Right renal pelvis (tissue), 4 donors: ENCODE measurements around the gene GORASP1. TPM values are rescaled to one million over a fixed set of nuclear protein-coding genes. Genes with fewer than 3 reads are reported as not detected.
A peak's percentile ranks its signal among the peaks of the same experiment; 100 is the strongest.

Experiments
- DNase-seq, 4 donors: peaks; one replicate each; pipeline ENCODE4 v3.0.0-alpha.2; 2013; ENCODE audit warnings: low read depth in 4 of 4, low spot score in 3 of 4, missing footprints in 1 of 4
- polyA plus RNA-seq, 4 donors: library from polyadenylated mRNA; unstranded; fragments of 120-200 nt; gene quantifications; one replicate each; pipeline ENCODE4 v1.2.1, GENCODE V29; 2013; ENCODE audit not compliant: insufficient read length in 4 of 4

The GORASP1 gene
- polyA plus RNA-seq, 4 donors, result 63.2 to 71.7 (median 65.5) TPM

- no peak for DNase-seq
These were observed 19.2 kb upstream of the GORASP1 start for GRCh38 chr3:39126532-39127071.

GRCh38 chr3:39125841-39126500 lies 18.5 kb upstream of the GORASP1 start:
- no peak for DNase-seq

DNA sequence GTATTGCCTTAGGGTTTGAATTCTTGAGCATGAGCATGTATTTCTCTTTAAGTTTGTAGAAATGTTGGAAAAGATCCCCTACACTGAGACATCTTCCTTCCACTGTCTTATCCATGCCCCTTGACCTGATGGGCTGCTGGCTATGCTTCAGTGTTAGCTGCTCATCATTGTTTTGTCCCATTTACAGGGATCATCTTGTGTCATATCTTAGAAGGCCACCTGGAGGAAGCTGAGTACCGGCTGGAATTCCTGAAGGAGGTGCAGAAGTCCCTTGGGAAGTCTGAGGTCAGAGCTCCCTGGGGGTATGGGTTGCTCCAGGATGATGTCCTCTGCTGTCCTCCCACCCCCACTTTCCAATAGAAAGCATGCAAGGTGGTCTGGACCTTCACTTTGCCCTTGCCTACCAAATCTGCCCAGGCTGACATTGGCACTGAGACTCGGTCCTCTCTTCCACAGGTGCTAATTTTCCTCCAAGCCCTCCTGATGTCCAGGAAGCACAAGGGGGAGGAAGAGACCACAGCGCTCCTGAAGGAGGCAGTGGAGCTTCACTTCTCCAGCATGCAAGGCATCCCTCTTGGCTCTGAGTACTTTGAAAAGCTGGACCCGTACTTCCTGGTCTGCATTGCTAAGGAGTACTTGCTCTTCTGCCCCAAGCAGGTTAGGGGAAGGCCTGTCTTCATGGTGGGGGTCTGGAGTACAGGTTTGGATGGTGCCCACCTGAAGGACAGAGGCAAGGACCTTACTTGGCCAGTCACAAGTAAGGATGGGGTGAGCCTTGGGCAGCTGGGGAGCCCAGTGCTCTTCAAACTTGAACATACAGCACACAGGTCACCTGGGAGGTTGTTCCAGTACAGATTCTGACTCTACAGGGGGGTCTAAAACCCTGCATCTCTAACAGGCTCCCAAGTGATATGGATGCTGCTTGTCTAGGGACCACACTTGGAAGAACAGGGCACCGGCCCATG lies 17.7 kb upstream of the GORASP1 start:
- no peak for DNase-seq

GRCh38 chr3:39122813-39123212 lies 15.4 kb upstream of the GORASP1 start:
- no peak for DNase-seq

GRCh38 chr3:39121621-39122020 lies 14.2 kb upstream of the GORASP1 start:
- DNase-seq, result no peak

DNA sequence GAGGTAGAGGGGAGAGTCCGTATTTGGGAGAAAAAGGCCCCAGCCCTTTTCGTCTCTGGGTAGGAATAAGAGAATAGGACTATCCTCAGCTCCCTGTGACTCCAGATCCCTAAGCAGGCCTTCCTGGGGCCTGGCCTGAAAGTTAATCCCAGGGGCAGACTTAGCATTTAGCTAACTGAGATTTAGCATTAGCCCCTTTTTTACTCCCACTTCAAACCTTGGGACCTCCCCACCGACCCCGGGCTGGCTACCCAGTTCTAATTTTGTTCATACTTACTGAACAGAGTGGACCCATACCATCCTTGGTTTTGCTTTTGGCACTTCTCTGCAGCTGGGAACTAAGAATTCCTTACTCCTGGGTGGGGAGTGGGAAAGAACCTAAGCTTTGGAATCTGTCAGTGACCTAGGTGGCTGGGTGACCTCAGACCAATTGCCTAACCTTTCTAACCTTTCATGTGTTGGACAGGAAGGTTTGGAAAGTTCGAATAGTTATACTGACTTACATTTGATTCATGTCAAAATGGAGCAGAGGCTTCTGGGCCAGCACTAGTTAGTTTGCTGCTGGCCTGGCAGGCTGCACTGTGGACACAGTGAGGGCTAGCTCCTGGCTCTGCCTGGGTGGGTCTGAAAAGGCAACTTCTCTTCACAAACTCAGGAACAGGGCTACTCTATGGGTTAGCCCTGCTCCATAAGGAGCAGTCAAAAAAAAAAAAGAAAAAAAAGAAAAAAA lies 11.7 kb upstream of the GORASP1 start:
- no peak for DNase-seq

GRCh38 chr3:39118079-39118478 lies 10.7 kb upstream of the GORASP1 start:
- no peak for DNase-seq

GRCh38 chr3:39115870-39116269 lies 8.4 kb upstream of the GORASP1 start:
- DNase-seq, result no peak

DNA sequence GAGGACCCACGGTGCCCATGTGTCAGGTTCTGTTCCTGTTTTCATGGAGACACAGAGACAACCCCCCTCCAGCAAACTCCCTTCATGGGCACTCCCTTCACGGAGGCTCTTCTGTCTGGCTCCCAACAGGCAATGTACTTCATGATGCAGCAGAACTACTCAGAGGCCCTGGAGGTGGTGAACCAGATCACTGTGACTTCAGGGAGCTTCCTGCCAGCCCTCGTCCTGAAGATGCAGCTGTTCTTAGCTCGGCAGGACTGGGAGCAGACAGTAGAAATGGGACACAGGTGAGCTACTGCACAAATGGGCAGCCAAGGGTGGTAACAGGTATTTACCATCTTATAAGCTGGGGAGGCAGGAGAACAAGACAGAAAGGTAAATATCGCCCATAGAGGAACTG lies 7.0 kb upstream of the GORASP1 start:
- DNase-seq, result no peak

- no peak for DNase-seq
These were observed 5.9 kb upstream of the GORASP1 start for GRCh38 chr3:39113291-39113690.

- no peak for DNase-seq
These were observed 5.1 kb upstream of the GORASP1 start for GRCh38 chr3:39112535-39112934.

- no peak for DNase-seq
These were observed 4.7 kb upstream of the GORASP1 start for GRCh38 chr3:39112113-39112512.

DNA sequence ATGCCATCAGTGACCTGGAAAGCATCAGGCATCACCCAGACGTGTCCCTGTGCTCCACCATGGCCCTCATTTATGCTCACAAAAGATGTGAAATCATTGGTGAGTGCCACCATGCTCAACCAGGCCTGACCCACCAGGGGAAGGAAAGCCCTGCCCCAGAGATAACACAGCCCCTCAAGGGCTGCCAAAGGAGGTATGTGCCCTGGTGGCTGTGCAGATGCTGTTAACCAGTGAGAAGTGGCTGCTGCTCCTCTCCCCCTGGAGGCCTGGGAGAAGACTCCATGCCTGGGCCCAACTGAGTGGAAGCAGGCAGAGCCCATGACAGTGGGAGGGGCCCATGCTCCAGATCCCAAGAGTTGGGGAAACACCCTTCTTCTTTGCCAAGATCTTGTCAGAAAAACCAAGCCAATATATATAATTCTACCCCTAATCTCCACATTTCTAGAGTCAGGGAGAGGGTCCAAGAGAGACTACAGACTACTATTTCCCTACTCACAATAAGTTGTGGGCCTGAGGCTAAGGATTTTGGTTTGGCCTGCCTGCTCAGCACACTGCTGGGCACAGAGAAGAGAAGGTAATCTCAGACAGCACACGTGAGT lies 2.7 kb upstream of the GORASP1 start:
- no peak for DNase-seq

DNA sequence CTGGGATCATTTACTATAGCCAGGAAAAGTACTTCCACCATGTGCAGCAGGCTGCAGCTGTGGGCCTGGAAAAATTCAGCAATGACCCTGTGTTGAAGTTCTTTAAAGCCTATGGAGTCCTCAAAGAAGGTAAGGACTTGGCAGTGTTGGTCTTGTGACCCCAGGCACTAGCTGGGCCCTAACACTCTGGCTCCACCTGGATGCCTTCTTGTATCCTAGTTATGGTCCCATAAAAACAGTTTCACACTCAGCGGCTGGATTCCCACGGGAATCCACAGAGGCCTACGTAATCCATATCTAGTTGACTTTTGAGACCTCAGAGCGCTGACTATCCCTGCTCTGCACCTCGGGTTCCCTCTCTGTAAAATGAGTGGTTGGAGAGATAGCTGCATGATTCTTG lies 1.7 kb upstream of the GORASP1 start:
- DNase-seq, result no peak

- DNase-seq, result no peak
These were observed 828 bp upstream of the GORASP1 start for GRCh38 chr3:39108200-39108710.

DNA sequence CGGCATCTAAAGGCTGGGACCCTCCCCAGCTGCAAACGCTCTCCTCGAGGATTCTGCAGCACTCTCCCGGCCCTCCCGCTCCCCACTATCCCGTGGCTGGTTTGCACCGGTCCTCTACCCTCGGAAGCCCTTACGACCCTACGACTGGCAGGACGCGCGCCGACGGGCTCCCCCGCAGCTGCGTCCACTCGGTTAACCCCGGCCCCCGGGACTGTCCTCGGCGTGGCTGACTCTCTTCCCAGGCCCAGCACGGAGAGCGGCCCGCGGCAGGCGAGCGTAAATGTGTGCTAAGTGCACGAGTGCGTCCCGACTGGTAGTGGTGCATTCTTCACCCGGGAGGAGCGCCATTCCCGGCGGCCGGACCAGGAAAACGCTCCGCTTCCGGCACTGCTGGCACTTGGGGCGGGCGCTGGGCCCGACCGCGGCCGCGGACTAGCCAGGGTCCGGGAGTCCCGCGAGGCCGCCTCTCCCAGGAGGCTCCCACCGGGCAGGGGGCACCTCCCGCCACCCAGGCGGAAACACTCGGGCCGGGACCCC lies 508 bp downstream of the GORASP1 start:
- DNase-seq, result peak in 1 of 4 donors; percentile 39

DNA sequence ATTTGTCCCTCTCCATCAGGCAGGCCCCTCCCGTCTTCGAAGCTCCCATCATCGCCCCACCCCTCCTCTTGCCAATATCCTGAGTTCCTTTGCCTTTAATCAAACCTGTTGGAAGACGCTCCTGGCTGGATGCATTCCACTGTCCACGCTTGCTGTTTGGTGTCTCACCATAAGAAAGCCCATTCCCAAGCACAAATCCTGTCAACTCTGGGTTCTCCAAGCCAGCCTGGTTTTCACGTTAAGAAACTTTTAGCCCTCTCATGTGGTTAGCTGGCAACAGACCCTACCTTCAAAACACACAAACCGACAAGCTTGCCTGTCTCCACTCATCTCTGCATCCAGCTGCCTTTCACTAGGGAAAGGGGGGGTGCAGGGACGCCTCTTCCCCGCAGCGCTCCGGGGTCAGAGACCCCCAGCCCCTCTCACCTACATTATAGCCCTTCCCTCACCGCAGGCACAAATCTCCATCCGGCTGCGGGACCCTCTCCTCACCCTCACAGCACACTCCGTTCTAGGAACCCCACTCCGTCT lies 1.1 kb downstream of the GORASP1 start:
- no peak for DNase-seq

GRCh38 chr3:39105687-39106063 lies 1.8 kb downstream of the GORASP1 start:
- no peak for DNase-seq

GRCh38 chr3:39104961-39105686 lies 2.3 kb downstream of the GORASP1 start:
- DNase-seq, result no peak
